Effector memory CD8-positive, alpha-beta T cell (primary cell): ENCODE measurements around the gene MAPK11.

ENCODE experiments used
- ATAC-seq: fragments of 150-1000 bp; cut with Tn5 transposase; replicated peaks from 2 replicates; pipeline ENCODE4 v1.10.0; 2021; ENCODE audit warnings: mild to moderate bottlenecking, moderate library complexity
- DNase-seq, 3 experiments: peaks; one replicate each; pipeline ENCODE4 v3.0.0; 2021
- H3K27ac Mint-ChIP-seq, 2 donors: one replicate each; pipeline ENCODE4 v1.8.0; 2022; ENCODE audit warnings: mild to moderate bottlenecking in 2 of 2, mixed read lengths in 2 of 2, moderate library complexity in 2 of 2
- H3K27me3 Mint-ChIP-seq, 2 donors: one replicate each; pipeline ENCODE4 v1.8.0; 2022; ENCODE audit warnings: mixed read lengths in 2 of 2
- H3K36me3 Mint-ChIP-seq: one replicate; pipeline ENCODE4 v1.8.0; 2022; ENCODE audit warnings: mild to moderate bottlenecking, moderate library complexity, mixed read lengths; ENCODE audit not compliant: insufficient read depth
- H3K4me1 Mint-ChIP-seq, 2 donors: one replicate each; pipeline ENCODE4 v1.8.0; 2022; ENCODE audit warnings: low read depth in 2 of 2, mixed read lengths in 2 of 2
- H3K4me3 Mint-ChIP-seq, 2 donors: one replicate each; pipeline ENCODE4 v1.8.0; 2022; ENCODE audit warnings: mild to moderate bottlenecking in 2 of 2, mixed read lengths in 2 of 2, moderate library complexity in 2 of 2
- H3K9me3 Mint-ChIP-seq, 2 donors: one replicate each; pipeline ENCODE4 v1.8.0; 2022; ENCODE audit warnings: mixed read lengths in 2 of 2

Gene MAPK11

DNA sequence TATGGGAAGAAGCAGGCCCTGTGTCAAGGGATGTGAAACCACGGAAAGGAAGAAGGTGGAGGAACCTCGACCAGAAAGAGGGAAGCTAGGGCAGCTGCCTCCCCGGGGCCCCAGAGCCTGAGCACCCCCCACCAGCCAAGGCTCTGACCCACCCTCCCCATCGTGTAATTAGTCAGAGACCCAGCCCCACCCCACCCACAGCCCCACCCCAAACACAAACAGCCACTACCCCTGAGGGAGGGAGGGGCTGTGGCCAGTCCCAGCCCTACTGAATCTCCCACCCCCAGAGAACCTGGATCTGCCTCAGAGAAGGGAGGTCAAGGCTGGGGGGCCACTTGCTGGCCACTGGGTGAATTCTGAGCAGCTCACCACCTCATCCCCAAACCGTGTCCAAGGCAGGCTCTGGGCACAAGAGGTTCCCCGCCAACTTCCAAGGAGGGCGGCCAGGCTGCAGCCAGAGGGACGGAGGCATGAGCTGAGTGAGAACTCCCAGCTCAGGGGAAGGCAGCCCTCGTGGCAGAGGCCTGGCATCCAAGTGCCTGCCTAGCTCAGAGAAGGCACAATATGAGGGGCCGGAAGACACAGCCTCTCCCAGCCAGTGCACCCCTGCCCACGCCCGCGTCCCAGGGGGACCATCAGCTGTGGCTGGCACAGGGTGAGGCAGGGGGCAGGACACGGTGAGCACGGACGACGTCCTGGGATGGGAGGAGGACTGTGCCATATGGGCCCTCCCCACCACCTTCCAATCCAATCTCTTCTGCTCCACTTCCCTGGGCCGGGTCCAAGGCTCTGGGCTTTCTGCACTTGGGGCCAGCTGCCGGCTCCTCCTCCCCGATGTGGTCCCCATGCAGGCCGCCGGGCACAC is 34.6 kb upstream of the MAPK11 start:
- Mint-ChIP-seq H3K4me3 (no peak overlapping the region), H3K36me3 (peaks cover 3% of the 10 kb centered on the region), H3K9me3 (no peaks in the 10 kb centered on the region), H3K4me1 (peaks cover 0 to 5% of the 10 kb centered on the region in 2 donors), H3K27me3 (peaks cover 13 to 42% of the 10 kb centered on the region in 2 donors), H3K27ac (no peak overlapping the region)
- DNase-seq = no peak
- ATAC-seq = peak; percentile 14

- DNase-seq = no peak
- peak; percentile 10 for ATAC-seq
- peaks cover 3% of the 10 kb centered on the region for H3K36me3 Mint-ChIP-seq
- H3K27me3 Mint-ChIP-seq = peaks cover 13 to 42% of the 10 kb centered on the region in 2 donors
- H3K27ac Mint-ChIP-seq = no peak overlapping the region
- H3K4me3 Mint-ChIP-seq = no peak overlapping the region
- peaks cover 0 to 5% of the 10 kb centered on the region in 2 donors for H3K4me1 Mint-ChIP-seq
- H3K9me3 Mint-ChIP-seq = no peaks in the 10 kb centered on the region
Measured at GRCh38 chr22:50303848-50304527, 33.8 kb upstream of the MAPK11 start.

GRCh38 chr22:50303515-50303847 is 33.3 kb upstream of the MAPK11 start:
- ATAC-seq (no peak), DNase-seq (no peak)
- H3K27ac Mint-ChIP-seq = no peak overlapping the region
- no peaks in the 10 kb centered on the region for H3K9me3 Mint-ChIP-seq
- H3K27me3 Mint-ChIP-seq = peaks cover 13 to 47% of the 10 kb centered on the region in 2 donors
- H3K4me1 Mint-ChIP-seq = peaks cover 0 to 5% of the 10 kb centered on the region in 2 donors
- H3K4me3 Mint-ChIP-seq = no peak overlapping the region
- H3K36me3 Mint-ChIP-seq = no peaks in the 10 kb centered on the region

GRCh38 chr22:50302564-50302963 is 32.4 kb upstream of the MAPK11 start:
- Mint-ChIP-seq H3K27ac (no peak overlapping the region), H3K4me3 (no peak overlapping the region), H3K9me3 (no peaks in the 10 kb centered on the region), H3K4me1 (peaks cover 0 to 5% of the 10 kb centered on the region in 2 donors), H3K27me3 (peaks cover 13 to 56% of the 10 kb centered on the region in 2 donors), H3K36me3 (no peaks in the 10 kb centered on the region)
- ATAC-seq (no peak), DNase-seq (no peak)

DNA sequence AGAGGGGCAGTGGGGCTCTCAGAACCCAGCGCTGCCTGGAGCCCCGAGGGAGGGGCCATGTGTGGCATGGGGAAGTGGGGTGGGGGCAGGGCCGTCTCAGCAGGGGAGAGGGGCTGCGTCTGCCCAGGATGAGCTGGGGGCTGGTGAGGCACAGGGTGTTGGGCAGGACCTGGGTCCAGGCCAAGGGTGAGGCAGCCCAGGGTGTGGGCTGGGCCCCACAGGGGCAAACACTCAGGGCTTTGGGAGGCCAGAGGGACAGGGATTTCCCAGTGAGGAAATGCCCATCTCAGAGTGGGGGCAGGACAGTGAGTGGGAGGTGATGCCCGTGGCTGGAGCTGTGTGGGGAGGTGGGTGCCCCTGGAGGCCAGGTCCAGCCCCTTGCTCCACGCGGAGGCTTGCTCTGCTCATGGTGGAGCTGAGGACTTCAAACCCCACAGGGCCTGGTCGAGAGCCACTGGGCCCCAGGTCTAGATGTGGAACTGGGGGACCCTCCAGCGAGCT is 31.9 kb upstream of the MAPK11 start:
- peaks cover 13 to 61% of the 10 kb centered on the region in 2 donors for H3K27me3 Mint-ChIP-seq
- H3K4me1 Mint-ChIP-seq = peaks cover 0 to 5% of the 10 kb centered on the region in 2 donors
- no peaks in the 10 kb centered on the region for H3K36me3 Mint-ChIP-seq
- ATAC-seq (no peak), DNase-seq (no peak)
- H3K4me3 Mint-ChIP-seq = no peak overlapping the region
- H3K9me3 Mint-ChIP-seq = no peaks in the 10 kb centered on the region
- H3K27ac Mint-ChIP-seq = no peak overlapping the region

- Mint-ChIP-seq H3K27me3 (peaks cover 13 to 62% of the 10 kb centered on the region in 2 donors), H3K9me3 (no peaks in the 10 kb centered on the region), H3K4me1 (peaks cover 0 to 5% of the 10 kb centered on the region in 2 donors), H3K36me3 (no peaks in the 10 kb centered on the region), H3K27ac (no peak overlapping the region), H3K4me3 (no peak overlapping the region)
- DNase-seq (no peak), ATAC-seq (no peak)
Measured at GRCh38 chr22:50301581-50301991, 31.4 kb upstream of the MAPK11 start.

- ATAC-seq = no peak
- Mint-ChIP-seq H3K4me3 (no peak overlapping the region), H3K4me1 (no peaks in the 10 kb centered on the region), H3K36me3 (no peaks in the 10 kb centered on the region), H3K27me3 (peaks cover 7 to 54% of the 10 kb centered on the region in 2 donors), H3K9me3 (no peaks in the 10 kb centered on the region), H3K27ac (peak overlapping the region in 1 of 2 donors; percentile 46)
- no peak for DNase-seq
Measured at GRCh38 chr22:50300620-50301257, 30.6 kb upstream of the MAPK11 start.

DNA sequence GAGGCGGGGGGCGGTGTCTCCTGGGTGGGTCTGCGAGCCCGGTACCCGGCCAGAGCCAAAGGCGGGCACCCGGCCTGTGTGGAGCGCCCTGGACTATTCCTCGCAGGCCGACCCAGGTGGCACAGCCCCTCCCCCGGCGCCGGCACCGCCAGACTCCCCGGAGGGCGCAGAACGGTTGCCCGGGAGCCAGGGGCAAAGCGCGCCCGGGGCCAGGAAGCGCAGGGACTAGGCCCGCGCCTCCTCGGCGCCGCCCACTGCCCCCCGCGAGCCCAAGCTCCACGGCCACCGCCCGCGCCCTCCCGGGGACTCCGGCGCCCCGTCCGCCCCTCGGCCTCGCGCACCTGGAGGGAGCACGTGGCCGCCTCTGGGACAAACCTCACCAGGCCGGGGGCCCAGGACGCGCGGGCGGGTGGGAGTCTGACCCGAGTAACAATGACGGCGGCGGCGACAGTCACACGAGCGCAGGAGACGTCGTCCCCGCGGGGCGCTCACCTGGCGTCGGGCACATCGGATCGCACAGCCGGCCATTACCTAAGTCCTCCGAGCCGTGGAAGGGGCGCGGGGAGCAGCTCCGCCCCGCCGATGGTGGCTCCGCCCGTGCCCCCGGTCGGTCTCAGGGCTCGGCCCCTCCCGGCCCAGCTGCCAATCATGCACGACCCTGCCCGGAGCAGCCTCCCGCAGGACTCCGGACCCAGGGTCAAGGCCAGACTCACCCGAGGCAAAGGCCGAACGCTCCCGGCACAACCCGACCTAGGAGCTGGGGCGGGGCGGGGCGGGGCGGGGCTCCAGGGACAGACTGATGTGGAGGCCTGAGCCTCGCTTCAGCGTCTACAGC is 29.8 kb upstream of the MAPK11 start:
- Mint-ChIP-seq H3K4me1 (no peaks in the 10 kb centered on the region), H3K27me3 (peaks cover 2 to 47% of the 10 kb centered on the region in 2 donors), H3K27ac (no peak overlapping the region), H3K4me3 (no peak overlapping the region), H3K9me3 (no peaks in the 10 kb centered on the region), H3K36me3 (no peaks in the 10 kb centered on the region)
- DNase-seq = no peak
- ATAC-seq = no peak

- no peaks in the 10 kb centered on the region for H3K4me1 Mint-ChIP-seq
- no peak for ATAC-seq
- no peaks in the 10 kb centered on the region for H3K36me3 Mint-ChIP-seq
- H3K9me3 Mint-ChIP-seq = no peaks in the 10 kb centered on the region
- H3K27me3 Mint-ChIP-seq = peaks cover 0 to 39% of the 10 kb centered on the region in 2 donors
- no peak for DNase-seq
- H3K27ac Mint-ChIP-seq = no peak overlapping the region
- no peak overlapping the region for H3K4me3 Mint-ChIP-seq
Measured at GRCh38 chr22:50298937-50299784, 29.0 kb upstream of the MAPK11 start.

DNA sequence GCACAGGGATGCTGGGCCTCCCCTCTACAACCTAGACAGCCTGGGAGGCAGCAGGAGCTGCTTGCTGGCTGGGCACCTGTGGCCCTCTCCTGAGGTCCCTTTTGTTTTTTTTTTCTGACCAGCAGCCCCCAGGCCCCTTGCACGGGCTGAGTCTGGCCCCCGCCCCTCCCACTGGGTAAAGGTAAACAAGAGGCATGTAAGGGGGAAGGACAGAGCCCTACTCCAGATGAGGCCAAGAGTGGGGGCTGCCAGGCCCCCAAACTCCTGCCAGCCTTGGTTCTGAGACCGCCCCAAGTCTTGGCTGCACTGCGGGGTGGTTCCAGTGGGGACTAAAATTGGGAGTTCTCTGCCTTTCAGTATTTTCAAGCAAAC is 28.1 kb upstream of the MAPK11 start:
- H3K4me3 Mint-ChIP-seq = no peak overlapping the region
- peaks cover 0 to 30% of the 10 kb centered on the region in 2 donors for H3K27me3 Mint-ChIP-seq
- DNase-seq = no peak
- no peak overlapping the region for H3K27ac Mint-ChIP-seq
- no peaks in the 10 kb centered on the region for H3K9me3 Mint-ChIP-seq
- H3K4me1 Mint-ChIP-seq = no peaks in the 10 kb centered on the region
- ATAC-seq = no peak
- no peaks in the 10 kb centered on the region for H3K36me3 Mint-ChIP-seq

DNA sequence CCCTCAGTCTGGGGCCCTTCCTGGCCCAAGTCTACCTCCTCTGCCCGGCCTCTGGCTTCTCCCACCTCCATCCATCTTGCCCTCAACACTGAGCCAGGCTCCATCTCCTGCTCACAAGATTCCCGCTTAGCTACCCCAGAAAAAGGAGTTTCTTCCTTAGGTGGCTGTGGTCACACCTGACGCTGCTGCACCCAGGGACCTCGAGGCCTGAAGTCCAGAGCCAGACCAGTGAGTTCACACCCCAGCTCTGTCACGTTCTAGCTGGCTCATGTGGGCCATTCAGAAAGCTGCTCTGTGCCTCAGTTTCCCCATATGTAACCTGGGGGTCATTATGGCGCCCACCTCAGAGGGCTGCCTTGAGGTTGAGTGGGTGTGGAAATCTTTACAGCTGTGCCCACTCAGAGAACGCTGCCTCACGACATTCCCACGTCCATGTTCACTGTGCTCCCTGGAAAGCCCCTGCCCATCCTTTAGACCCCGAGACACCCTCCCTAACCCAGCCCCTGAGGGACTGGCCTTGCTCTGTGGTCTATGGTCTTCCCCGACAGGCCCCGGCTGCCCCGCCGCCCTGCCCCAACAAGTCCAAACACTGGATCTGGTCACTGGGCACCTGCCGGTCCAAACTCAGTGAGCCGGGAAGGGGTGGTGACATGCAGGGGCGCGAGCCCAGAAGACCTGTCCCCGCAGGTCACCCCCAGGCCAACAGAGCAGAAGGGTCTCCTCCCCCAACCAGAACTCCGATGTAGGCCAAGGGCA is 27.5 kb upstream of the MAPK11 start:
- DNase-seq (no peak), ATAC-seq (no peak)
- Mint-ChIP-seq H3K4me3 (no peak overlapping the region), H3K27ac (no peak overlapping the region), H3K9me3 (no peaks in the 10 kb centered on the region), H3K27me3 (peaks cover 3 to 29% of the 10 kb centered on the region in 2 donors), H3K36me3 (no peaks in the 10 kb centered on the region), H3K4me1 (no peaks in the 10 kb centered on the region)
